Stimulated activated CD4-positive, alpha-beta T cell treated with anti-CD3 and anti-CD28 coated beads, Interleukin-15, amount 100 ng/mL, for 48 hours (primary cell): ENCODE data around the gene SEC11A.

Experiments
- DNase-seq, 2 donors: peaks; one replicate each; pipeline ENCODE4 v3.0.0-alpha.2; 2020; ENCODE audit warnings: low read depth in 2 of 2

The SEC11A gene

DNA sequence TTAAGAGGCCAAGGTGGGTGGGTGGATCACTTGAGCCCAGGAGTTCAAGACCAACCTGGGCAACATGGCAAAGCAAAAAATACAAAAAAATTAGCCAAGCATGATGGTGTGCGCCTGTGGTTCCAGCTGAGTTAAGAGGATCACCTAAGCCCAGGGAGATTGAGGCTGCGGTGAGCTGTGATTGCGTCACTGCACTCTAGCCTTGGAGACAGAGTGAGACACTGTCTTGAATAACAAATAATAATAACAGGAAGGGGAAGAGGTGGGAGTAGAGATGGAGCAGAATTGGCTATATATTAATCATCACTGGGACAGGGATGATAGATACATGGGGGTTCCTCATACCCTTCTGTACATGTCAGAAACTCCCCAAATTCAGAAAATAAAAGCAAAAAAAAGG, 34.1 kb downstream of the SEC11A start:
- peak in 1 of 2 donors; percentile 26 for DNase-seq

DNA sequence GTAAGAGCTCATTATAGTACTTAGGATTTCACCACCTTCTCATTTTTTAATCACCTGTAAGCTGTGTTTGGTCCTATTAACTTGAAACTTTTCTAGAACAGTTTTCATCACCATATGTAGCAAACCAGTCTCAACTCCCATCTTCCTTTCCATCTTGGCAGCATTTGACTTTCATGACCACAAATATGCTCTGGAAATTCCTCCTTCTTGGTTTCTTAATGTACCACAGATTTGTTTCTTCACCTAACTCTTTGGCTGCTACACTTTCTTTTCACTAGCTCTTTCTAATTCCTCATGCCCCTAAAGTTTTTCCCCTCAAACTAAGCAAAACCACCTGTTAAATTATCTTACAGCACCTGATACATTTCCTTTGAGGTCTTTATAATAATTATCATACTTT, 44.7 kb downstream of the SEC11A start:
- no peak for DNase-seq

DNA sequence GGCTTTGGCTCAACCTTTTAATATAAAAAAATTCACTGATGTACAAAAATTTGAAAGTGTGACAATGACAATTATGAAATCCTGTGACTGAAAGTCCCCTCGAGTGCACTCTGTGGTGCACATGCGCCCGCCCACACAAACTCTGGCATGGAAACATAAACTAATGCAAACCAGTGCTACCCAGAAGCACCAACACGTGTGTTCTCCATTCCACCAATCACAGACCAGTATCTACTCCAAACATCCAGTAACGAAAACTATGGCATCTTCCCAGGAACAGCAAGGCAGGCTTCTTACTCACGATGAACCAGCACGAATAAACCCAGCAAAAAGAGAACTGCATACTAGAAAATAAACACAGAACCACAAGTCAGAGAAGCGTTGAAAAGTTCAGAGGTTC, 46.2 kb downstream of the SEC11A start:
- peak in 1 of 2 donors; percentile 51 for DNase-seq

DNA sequence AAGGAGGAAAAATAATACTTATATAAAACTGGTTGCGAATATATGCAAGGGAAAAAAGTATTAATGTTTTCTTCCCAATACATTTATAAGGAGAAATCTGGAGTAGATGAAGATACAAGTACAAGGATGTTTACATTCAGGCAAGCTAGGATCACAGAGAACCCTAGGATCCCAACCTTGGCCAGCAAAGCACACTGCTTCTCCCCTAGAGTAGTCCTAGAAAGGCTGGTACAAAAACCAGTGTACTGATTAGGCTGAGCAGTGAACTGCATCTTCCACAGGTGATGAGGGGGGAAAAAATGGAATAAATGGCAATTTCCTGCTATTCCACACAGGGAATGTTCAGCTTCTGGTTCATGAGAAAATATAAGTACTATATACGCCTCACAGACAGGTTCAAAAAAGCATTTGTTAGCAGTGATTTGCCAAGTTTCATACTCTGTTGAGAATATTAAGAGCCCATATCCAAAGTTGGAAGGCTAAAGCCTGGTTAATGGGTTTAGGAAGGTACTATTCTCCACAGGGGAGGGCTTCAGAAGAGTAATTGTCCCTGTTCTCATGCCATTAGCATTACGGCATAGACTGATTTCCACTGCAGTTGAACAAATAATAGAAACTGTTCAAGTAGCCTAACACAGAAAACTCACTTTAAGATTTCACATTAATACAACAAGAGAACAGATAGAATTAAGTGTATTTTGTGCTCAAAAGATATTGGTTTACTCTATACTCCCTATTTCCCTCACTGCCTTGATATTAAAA, 47.5 kb downstream of the SEC11A start:
- no peak for DNase-seq

DNA sequence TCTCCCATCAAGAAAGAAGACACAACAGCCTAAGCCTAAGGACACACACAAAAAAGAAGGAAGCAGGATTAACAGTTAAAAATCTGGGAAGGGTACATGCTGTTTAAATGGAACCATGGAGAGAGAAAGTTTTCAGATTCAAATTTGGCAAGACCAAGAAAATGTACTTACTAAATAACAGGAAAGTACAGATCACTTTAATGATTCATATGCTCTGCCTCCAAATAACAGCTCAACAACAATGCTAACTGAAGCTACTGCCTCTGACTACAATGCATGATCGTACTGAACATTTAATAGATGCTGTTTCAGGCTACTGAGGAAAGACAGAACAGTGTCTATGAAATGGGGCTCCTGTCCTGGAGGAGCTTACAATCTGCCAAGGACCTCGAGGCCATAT, 49.6 kb downstream of the SEC11A start:
- DNase-seq, result no peak

DNA sequence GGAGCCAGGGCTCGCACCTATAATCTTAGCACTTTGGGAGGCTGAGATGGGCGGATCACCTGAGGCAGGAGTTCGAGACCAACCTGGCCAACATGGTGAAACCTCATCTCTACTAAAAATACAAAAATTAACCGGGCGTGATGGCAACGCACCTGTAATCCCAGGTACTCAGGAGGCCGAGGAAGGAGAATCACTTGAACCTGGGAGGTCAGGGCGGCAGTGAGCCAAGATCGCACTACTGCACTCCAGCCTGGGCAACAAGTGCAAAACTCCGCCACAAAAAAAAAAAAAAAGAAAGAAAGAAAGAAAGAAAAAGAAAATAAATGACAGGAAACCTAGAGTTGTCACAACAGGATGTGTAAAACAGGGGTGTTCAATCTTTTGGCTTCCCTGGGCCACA, 54.9 kb downstream of the SEC11A start:
- no peak for DNase-seq

DNA sequence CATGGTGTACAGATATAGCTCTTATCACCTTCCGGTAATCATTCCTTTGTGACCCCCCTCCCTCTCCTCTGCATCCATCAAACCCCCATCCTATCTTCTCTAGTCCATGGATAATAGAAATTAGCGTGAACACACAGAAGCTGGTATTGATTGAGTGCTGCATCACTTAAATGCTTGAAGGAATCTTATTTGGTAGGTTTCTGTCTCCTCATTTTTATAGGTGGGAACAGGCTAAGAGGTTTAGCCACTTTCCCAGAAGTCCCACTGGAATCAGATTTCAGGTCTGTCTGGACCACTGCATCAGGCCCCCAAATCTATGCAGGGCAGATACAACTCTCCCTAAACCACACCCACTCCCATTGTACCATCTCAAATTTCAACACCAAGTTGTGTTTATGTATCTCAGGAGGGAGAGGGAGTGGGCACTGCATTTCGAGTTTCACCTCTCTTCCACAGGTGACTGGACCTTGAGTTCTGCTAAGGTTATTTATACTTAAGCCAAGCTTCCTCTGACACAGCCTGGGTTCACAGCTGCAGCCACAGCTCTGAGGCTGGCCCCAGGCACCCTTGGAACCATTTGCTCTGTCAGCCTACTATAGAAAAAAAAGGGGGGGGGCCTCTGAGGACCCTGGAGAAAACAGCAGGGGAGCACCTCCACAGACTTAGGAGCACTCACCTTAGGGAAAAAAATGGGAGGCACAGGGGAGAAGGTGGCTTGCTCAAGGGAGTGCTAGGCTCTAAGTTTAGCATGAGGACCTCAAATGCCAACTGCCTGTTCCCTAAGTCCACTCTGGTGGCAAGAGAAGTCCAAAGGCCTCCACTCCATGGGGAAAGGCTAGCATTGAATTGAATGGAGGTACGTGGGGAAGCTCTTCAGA, 55.8 kb downstream of the SEC11A start:
- DNase-seq, result no peak

DNA sequence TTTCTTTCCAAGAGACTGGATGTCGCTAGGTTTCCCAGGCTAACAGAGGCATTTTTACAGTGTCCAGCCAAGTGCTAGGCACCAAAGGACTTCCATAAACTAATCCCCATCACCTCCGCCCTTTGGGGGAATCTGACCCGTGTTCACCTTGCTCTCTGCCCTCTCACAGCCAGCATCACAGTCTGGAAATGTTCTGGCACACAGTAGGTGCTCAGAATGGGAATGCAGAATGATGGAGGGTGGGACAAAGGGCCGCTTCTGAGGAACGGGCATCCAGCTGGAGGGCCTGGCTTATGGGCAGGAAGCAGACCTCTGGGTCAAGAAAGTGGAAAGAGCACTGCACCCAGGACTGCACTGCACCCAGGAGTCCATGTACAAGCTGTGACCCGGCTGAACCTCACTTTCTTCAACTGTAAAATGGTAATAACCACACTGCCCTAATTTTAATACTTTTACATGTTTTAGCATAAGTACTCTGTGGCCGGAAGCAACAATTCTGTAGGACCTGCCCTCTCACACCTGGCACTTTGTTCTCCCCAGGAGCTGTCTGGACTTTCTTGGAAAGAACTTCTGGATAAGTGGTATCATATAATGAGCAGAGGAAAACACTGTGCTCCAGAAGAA, 57.0 kb downstream of the SEC11A start:
- DNase-seq, result no peak

DNA sequence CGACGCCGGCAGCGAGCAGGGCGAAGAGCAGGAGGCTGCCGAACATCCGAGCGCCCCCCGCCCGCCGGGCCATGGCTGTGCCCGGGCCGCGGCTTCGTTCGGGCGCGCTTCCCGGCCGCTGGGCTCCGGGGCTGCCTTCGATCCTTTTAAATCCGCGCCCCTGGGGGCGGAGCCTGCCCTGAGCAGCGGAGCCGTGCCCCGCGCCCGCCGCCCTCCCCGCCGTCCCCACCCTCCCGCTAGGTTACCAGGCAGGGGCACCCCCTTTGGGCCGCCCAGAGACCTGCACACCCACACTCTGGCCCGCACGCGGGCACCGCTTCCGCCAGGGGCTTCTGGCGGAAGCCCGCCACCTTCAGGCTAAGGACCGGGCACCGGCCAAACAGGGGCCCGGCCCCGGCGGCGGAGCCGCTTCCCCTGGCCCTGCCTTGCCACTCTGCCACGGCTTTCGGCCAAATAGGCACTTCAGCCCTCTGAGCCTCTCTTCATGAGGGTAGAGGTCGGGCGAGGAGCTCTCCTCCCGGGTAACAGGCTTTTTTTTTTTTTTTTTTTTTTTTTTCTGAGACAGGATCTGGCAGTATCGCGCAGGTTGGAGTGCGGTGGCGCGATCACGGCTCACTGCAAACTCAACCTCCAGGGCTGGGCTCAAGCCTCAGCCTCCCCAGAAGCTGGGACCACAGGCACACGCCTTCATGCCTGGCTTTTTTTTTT, 57.7 kb downstream of the SEC11A start, which contains the start of gene NMB:
Gene NMB, minus strand, starts transcription at position 120 of the 708 bp plus-strand sequence. Its CDS starts 47 bp downstream, at position 73.
- peak; percentile 59 to 76 for DNase-seq

DNA sequence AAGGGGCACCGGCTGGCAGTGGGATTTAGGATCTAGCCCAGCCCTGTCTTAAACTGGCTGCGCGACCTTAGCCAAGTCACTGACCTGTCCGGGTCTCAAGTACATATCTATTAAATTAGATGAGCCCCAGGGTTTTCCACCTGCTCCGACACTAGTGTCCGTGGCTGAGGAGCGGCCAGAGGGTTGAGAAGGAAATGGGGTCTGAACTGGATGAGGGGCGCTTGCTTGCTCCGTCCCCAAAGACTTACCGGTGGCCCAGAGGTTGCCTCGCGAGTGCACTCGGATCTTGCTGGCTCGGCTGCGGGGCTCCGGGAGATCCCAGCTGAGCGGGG, 58.2 kb downstream of the SEC11A start:
- DNase-seq, result no peak

DNA sequence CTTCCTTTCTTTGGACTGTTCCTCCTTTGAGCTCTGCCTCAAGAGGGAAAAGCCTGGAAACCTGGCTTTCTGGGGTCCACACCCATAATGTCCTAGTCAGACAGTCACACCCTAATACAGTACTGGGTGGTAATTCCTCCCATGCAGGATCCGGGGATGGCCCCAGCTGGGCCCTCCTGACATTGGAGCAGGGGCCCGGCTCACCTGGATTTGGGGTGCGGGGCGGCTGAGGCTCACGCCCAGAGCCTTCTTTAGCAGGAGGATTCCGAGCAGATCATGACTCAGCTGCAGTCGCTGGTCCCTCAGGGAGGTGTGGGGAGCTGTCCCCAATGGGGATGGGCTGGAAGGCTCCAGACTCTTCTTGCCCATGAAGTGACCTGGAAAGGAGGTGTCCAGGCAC, 59.0 kb downstream of the SEC11A start:
- DNase-seq, result no peak

DNA sequence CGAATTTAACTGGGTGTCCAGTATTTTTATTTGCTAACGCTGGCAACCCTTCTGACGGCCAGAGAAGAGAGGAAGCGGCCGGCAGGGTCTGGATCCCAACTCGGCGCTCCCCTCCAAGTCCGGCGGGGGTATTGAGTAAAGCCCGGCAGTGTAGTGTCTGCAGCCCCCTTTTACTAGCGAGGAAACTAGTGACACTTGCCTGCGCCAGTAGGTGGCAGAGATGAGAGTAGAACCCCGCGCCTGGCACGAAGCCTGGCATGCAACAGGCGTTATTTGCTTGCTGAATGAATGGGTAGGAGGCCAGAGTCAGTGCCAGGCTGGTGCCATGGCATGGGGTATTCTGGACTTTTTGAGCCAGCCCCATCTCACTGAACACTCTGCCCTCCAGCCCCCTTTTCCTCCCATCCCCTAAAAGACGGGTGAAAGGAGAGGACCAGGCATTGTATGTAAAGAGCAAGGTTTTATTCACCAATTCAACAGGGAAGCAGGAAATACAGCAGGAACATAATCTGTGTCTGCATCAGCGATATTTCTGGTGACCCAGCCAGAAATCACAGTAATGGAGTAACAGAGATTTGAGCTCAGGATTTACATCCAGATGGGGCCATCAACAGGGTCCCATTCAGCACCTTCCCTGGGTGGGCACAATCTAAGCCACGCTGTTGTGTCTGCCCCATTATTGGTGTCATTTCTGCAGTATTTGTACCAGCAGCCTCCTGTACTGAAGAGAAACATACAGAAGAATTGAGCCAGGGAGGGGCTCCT, 61.1 kb downstream of the SEC11A start:
- DNase-seq, result peak; percentile 64 to 77

DNA sequence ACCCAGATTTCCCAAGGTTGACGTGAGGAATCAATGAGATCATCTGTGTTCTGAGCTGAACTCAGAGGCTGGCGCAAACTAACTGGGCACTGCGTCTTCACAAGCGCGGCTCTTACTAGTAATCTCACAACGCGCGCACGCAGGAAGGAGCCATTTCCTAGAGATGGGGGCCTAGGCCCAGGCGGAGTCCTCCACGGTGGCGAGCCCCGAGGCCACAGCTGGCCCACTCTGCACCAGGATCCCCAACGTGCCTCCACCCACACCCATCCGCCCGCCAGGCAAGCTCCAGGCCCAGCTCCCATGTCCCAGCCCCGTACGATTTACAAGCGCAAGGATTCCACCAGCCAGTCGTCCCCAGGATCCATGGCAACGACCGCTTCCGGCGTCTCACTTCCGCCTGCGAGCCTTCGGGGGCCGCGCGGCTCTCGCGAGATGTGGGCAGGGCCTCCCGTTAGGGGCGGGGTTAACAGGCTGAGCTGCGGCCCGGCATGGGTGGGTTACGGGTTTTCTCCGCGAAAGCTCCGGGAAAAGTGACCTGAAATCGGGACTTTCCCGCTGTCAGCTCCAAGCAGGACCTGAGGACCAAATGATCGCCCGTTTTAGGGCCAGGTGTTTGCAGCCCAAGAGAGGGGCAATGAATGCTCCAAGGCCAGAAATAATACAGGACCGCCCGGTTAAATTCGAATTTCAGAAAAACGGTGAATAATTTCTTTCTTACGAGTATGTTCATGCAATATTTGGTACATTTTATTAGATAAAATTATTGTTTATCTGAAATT, 61.8 kb downstream of the SEC11A start, which contains the start of gene WDR73:
Gene WDR73, minus strand, starts transcription at position 374 of the 779 bp plus-strand sequence. Its CDS starts 9 bp downstream, at position 365.
- peak; percentile 91 to 96 for DNase-seq

DNA sequence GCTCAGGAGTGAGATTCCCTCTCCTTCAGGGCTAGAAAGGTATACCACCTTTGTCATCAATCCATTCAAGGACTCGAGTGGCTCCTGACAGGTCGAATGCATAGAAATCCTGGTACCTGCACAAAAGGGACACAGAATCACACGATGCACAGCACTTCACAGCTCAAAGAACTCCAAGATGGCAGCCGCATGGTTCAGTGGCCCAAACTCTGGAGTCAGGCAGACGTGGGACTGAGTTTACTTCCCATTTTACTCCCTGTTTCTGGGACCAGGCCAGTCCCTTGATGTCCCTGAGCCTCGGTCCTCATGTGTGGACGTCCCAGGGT, 62.4 kb downstream of the SEC11A start:
- no peak for DNase-seq

DNA sequence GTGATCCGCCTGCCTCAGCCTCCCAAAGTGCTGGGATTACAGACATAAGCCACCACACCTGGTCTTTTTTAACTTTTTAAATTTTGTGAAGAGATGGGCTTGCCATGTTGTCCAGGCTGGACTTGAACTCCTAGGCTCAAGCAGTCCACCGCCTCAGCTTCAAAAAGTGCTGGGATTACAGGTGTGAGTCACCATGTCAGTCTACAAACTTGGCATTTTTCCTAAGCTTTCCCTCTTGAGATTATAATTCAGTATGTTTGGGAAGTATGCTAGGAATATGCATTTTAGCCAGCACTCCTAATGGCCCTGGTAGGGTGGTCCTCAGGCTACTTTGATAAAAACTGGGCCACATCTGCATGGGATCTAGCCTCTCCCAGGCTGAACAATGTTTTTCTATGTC, 66.2 kb downstream of the SEC11A start:
- no peak for DNase-seq

DNA sequence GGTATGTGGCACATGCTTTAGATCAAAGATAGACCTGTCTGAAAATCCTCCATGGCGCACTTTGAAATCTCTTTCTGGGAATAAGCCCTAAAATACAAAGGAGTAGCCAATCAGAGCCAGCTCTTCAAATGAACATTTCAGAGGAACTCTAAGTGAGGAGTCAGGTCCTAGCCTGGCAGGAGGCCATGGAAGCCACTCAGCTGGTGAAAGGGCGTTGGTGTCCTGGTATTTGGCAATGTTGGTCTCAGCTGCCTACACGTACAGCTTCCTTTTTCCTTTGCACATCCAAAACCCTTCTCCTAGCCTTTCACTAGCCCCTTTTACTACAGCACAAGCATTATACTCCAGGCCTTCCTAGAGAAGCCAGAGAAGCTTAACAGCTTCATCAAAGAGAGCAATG, 67.4 kb downstream of the SEC11A start:
- no peak for DNase-seq

DNA sequence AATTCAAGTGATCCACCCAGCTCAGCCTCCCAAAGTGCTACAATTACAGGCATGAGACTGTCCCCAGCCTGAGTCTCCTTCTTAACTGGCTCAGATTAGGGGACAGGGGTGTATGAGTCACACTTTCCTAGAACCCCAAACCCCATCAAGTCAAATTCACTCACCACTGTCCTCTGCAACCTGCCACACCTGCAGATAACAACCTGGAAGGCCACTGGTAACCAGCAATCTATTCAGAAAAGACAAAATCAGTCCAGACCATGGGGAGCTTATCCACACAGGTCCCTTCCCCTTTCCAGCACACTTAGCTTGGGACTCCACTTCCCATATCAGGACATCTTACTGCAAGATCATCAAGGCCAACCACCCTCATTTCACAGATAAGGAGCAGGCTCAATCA, 68.2 kb downstream of the SEC11A start:
- DNase-seq, result no peak

DNA sequence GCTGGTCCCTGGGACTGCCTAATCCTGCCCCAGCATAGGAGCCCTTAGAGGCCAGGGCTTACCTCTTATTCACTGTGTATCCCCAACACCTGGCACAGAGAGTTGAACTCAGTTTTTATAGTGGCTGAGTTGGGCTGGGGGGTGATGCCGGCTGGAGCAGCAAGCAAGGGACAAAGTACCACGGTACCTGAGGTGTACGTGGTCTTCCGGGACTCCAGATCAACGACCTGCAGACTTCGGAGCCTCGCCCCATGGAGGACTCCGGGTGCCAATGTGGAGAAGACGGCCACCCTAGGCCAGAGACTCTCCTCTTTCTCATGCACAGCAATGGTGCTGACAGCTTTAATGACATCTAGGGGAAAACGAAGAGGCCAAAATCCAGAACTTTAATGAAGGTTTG, 69.9 kb downstream of the SEC11A start:
- no peak for DNase-seq

DNA sequence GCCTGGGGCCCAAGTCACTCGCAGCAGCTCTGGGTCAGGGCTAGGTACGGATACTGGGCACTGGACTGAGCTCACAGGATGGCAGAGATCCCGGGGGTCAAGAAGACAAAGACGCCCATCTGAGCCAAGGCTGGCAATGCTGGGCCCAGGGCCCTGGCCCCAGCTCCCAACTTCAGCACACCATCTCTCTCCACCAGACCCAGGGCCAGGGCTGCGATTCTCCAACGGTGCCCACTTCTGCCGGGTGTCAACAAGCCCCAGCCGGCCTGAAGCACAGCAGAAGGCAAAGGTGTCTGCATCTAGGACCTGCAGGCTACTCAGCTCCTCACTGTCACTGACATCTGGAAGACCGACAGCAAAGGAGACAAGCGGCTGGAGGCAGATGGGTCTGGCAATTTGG, 70.4 kb downstream of the SEC11A start:
- DNase-seq, result no peak

DNA sequence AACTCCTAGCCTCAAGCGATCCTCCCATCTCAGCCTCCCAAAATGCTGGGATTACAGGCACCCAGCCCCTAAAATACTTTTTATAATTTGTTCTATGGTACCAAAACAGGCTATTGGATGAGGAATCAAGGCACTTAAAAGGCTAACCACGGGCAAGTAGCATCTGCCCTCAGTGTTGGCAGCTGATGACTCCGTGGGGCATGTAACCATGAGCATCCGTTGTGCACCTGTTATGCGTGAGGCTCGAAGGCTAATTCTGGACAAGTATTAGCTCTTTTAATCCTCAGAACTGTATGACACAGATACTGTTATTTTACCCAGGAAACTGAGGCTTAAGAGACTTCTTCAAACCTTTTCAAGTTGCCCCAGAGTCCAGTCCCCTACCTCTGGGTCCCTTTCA, 72.1 kb downstream of the SEC11A start:
- DNase-seq, result no peak
